GM12878 (cell line): Measurements from ENCODE around the gene SCNN1B.

Source experiments
- CTCF ChIP-seq, 3 experiments: IDR thresholded peaks in 2 of 3; conservative IDR thresholded peaks in 1 of 3; 2 replicates each; pipeline ENCODE4 v1.5.1; 2011; ENCODE audit warnings: low read depth in 3 of 3, low read length in 3 of 3, mild to moderate bottlenecking in 3 of 3, control low read depth in 2 of 3, moderate library complexity in 2 of 3, inconsistent platforms in 1 of 3, mixed read lengths in 1 of 3; ENCODE audit not compliant: control insufficient read depth in 2 of 3, insufficient read depth in 1 of 3; ENCODE audit errors: extremely low read depth in 1 of 3
- RCOR1 ChIP-seq: conservative IDR thresholded peaks from 2 replicates; pipeline ENCODE4 v1.6.1; 2012; ENCODE audit warnings: low read depth, low read length, improper control_type of control experiment
- TCF7 ChIP-seq: IDR thresholded peaks from 2 replicates; pipeline ENCODE4 v1.6.1; 2014; ENCODE audit warnings: antibody characterized with exemption, borderline replicate concordance
- ZNF24 ChIP-seq: fragments of 450-650 bp; IDR thresholded peaks from 2 replicates; pipeline ENCODE4 v1.6.1; 2017; ENCODE audit warnings: antibody characterized with exemption, mild to moderate bottlenecking

GRCh38 chr16:23252310-23252709 is 49.8 kb upstream of the SCNN1B start:
- TF ChIP-seq RCOR1 (no peak), TCF7 (no peak), CTCF (IDR thresholded peaks at IDR 0.05 in 2 of 3, conservative IDR thresholded peaks at IDR 0.05 in 1 of 3; ENCODE audit: control insufficient read depth in 2 of 3, extremely low read depth in 1 of 3, insufficient read depth in 1 of 3, low read depth in 3 of 3, low read length in 3 of 3) (no peak), ZNF24 (no peak)
